GM21526 (cell line): Measurements from ENCODE around the gene FBXL13.
"Not testable (repeated sequence)": the region's sequence is repeated elsewhere in the genome, so short reads cannot be mapped to it uniquely, and the experiment has no call there.

Source experiments
- ATAC-seq: cut with Tn5 transposase; IDR thresholded peaks from one replicate; pipeline ENCODE4 v1.9.1; 2021; ENCODE audit warnings: moderate library complexity; ENCODE audit not compliant: unreplicated experiment, low FRiP score

The FBXL13 gene

GRCh38 chr7:102990642-102991041 lies 84.0 kb downstream of the FBXL13 start:
- ATAC-seq, result no peak

- no peak for ATAC-seq
Observed at GRCh38 chr7:102988631-102989560, 85.7 kb downstream of the FBXL13 start.

GRCh38 chr7:102988088-102988487 lies 86.5 kb downstream of the FBXL13 start:
- no peak for ATAC-seq

GRCh38 chr7:102985176-102985783 lies 89.3 kb downstream of the FBXL13 start:
- ATAC-seq, result no peak

- ATAC-seq, result no peak
Observed at GRCh38 chr7:102983602-102984001, 91.0 kb downstream of the FBXL13 start.

- ATAC-seq, result no peak
Observed at GRCh38 chr7:102982235-102982634, 92.4 kb downstream of the FBXL13 start.

- ATAC-seq, result no peak
Observed at GRCh38 chr7:102981451-102981850, 93.1 kb downstream of the FBXL13 start.

- no peak for ATAC-seq
Observed at GRCh38 chr7:102979670-102980069, 94.9 kb downstream of the FBXL13 start.

GRCh38 chr7:102978284-102978683 lies 96.3 kb downstream of the FBXL13 start:
- no peak for ATAC-seq

- not testable (repeated sequence) for ATAC-seq
Observed at GRCh38 chr7:102977586-102977985, 97.0 kb downstream of the FBXL13 start.

GRCh38 chr7:102976493-102976892 lies 98.1 kb downstream of the FBXL13 start:
- no peak for ATAC-seq

- ATAC-seq, result no peak
Observed at GRCh38 chr7:102975854-102976253, 98.7 kb downstream of the FBXL13 start.

- ATAC-seq, result no peak
Observed at GRCh38 chr7:102974366-102975236, 100.0 kb downstream of the FBXL13 start.

- ATAC-seq, result no peak
Observed at GRCh38 chr7:102973096-102973802, 101.3 kb downstream of the FBXL13 start.

- ATAC-seq, result no peak
Observed at GRCh38 chr7:102967798-102968197, 106.8 kb downstream of the FBXL13 start.

GRCh38 chr7:102966465-102966864 lies 108.1 kb downstream of the FBXL13 start:
- no peak for ATAC-seq

- not testable (repeated sequence) for ATAC-seq
Observed at GRCh38 chr7:102961993-102962392, 112.6 kb downstream of the FBXL13 start.

GRCh38 chr7:102958004-102958403 lies 116.6 kb downstream of the FBXL13 start:
- not testable (repeated sequence) for ATAC-seq

- ATAC-seq, result not testable (repeated sequence)
Observed at GRCh38 chr7:102954359-102954758, 120.2 kb downstream of the FBXL13 start.

- ATAC-seq, result no peak
Observed at GRCh38 chr7:102953406-102953805, 121.2 kb downstream of the FBXL13 start.
